22Rv1 (cell line): Measurements from ENCODE around the gene SMYD3.

Experiments used
- H3K27ac ChIP-seq: fragments of 450-650 bp; 2 replicates; pipeline ENCODE4 v1.5.1; 2017
- ZFX ChIP-seq: fragments of 450-650 bp; IDR thresholded peaks from 2 replicates; pipeline ENCODE4 v1.6.1; 2017; ENCODE audit warnings: antibody characterized with exemption, borderline replicate concordance
- TF ChIP-seq, protein P1 (sequence below): fragments of 450-650 bp; IDR thresholded peaks from 2 replicates; pipeline ENCODE4 v1.5.1; 2017; ENCODE audit warnings: mild to moderate bottlenecking

SMYD3 gene

DNA sequence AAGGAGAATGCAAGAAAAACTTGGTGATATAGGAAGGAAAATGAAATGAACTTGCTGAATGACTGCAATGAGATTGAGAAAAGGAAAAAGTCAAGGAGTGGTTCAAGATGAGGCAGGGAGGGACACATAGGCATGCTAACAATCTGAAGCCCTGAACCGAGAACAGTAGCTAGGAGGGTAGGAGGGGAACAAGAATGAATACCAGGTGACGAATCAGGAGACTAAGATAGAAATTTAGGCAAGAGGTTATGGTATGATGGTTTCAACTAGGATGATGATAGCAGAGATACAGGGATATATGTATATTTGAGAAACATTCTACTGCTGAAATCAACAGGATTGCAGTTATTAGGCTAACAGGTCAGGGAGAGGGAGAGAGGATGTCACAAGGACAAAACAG is 44.1 kb downstream of the SMYD3 start:
- no peak overlapping the region for H3K27ac ChIP-seq
- no peak for TF ChIP-seq ZFX
- TF ChIP-seq, protein P1, sequence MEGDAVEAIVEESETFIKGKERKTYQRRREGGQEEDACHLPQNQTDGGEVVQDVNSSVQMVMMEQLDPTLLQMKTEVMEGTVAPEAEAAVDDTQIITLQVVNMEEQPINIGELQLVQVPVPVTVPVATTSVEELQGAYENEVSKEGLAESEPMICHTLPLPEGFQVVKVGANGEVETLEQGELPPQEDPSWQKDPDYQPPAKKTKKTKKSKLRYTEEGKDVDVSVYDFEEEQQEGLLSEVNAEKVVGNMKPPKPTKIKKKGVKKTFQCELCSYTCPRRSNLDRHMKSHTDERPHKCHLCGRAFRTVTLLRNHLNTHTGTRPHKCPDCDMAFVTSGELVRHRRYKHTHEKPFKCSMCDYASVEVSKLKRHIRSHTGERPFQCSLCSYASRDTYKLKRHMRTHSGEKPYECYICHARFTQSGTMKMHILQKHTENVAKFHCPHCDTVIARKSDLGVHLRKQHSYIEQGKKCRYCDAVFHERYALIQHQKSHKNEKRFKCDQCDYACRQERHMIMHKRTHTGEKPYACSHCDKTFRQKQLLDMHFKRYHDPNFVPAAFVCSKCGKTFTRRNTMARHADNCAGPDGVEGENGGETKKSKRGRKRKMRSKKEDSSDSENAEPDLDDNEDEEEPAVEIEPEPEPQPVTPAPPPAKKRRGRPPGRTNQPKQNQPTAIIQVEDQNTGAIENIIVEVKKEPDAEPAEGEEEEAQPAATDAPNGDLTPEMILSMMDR = no peak

GRCh38 chr1:246460406-246460805 is 46.7 kb downstream of the SMYD3 start:
- TF ChIP-seq ZFX = no peak
- TF ChIP-seq, protein P1 = no peak
- no peak overlapping the region for H3K27ac ChIP-seq

DNA sequence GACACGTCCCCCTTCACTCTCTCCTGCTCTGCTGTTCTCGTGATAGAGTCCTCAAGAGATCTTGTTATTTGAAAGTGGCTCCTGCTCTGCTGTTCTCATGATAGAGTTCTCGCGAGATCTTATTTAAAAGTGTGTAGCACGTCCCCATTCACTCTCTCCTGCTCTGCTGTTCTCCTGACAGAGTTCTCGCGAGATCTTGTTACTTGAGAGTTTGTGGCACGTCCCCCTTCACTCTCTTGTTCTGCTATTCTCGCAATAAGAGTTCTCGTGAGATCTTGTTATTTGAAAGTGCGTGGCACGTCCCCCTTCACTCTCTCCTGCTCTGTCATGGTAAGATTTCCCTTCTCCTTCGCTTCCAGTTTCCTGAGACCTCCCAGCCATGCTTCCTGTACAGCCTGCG is 47.9 kb downstream of the SMYD3 start:
- no peak overlapping the region for H3K27ac ChIP-seq
- no peak for TF ChIP-seq ZFX
- TF ChIP-seq, protein P1 = no peak

- no peak overlapping the region for H3K27ac ChIP-seq
- TF ChIP-seq, protein P1 = no peak
- no peak for TF ChIP-seq ZFX
These were observed 51.6 kb downstream of the SMYD3 start for GRCh38 chr1:246455476-246455875.

DNA sequence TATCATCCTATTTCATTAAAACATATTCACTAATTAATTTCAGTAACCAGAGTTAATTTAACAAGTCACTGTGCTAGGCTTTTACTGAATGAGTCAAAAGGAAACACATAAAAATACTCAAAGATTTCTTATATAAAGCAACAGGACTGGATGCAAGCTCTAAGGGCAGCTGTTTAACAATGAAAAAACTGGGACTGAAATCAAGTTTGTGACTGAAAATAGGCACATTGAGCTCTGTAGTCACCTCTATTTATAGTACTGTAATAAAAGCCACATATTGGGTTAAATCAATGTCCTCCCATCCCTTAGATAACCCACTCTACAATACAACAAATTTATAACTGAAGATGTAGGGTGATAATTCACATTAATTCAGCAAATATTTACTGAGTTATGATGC is 52.4 kb downstream of the SMYD3 start:
- TF ChIP-seq ZFX = no peak
- TF ChIP-seq, protein P1 = no peak

DNA sequence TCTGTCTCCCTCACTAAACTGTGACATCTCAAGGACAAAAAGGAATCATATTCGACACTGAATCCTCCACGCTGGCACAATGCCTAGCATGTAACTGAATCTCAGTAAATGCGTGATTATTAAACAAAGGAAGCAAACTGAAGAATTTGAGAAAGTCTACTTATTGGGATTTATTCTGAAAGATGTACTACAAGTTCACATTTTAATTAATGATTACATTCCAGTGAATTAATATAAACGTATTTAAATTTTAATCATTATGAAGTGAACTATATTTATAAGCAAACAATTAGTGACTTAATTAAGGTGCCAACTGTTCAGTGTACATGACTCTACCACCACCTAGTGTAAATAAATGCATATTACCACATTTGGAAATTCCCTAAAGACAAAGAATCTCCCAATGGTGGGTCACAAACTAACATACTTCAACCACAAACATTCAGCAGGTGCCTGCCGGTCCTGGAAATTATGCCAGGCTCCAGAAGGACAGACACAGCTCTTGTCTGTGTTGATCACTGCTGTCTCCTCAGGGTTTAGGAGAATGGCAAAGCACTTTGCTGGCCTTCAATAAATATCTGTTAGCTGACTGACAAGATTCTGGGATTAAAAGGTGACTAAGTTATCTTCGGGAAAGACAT is 56.3 kb downstream of the SMYD3 start:
- TF ChIP-seq ZFX = no peak
- TF ChIP-seq, protein P1 = peak; percentile 95

More for the DNA sequence above, 52.4 kb downstream of the SMYD3 start:
- no peak overlapping the region for H3K27ac ChIP-seq

GRCh38 chr1:246448373-246448772 is 58.7 kb downstream of the SMYD3 start:
- TF ChIP-seq, protein P1 = no peak
- TF ChIP-seq ZFX = no peak
- no peak overlapping the region for H3K27ac ChIP-seq

More for the DNA sequence above, 56.3 kb downstream of the SMYD3 start:
- H3K27ac ChIP-seq = no peak overlapping the region
